CD4-positive, alpha-beta T cell treated with Interferon gamma for 1 hour (primary cell): ENCODE data around the gene LRRC75B.
A peak's percentile ranks its signal among the peaks of the same experiment; 100 is the strongest.
"Not testable (repeated sequence)": the region's sequence is repeated elsewhere in the genome, so short reads cannot be mapped to it uniquely, and the experiment has no call there.

Experiments
- DNase-seq: peaks from one replicate; pipeline ENCODE4 v3.0.0-alpha.2; 2020

Gene LRRC75B

GRCh38 chr22:24602105-24602749, 9.4 kb upstream of the LRRC75B start:
- not testable (repeated sequence) for DNase-seq

GRCh38 chr22:24601217-24602104, 8.6 kb upstream of the LRRC75B start:
- DNase-seq, result peak; percentile 40

DNA sequence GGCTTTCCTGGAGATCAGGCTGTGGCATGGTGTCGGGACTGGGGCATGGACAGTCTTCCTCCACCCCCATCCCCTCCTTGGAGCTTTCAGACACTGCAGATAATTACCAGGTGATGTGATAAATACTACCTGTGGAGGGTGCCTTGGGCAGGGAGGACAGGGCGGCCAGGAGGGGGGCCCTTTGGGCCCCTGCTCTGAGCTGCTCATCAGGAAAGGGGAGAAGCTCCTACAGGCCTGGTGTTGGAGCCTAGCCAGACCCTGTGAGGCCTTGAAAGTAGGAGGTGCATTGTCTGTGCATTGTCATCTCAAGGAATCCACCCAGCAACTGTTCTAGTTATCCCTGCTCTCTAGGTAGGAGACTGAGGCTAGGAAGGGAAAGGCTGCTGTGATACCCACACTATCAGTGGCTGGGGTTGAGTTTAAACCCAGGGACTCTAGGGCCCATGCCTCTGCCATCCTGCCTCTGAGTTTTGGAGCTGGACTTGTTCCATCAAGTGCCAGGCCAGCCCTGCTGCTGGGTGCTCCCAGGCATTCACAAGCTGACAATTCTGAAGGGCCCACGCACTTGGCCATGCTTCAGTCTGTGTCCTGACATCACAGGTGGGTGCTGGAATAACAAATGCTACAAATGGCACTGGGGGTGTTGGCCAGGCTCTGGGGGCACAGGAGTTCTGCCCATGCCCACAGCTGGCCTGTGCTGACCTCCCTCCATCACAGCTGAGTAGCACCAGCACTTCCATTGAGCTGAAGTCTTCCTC, 7.3 kb upstream of the LRRC75B start:
- not testable (repeated sequence) for DNase-seq

- no peak for DNase-seq
These were observed 6.6 kb upstream of the LRRC75B start for GRCh38 chr22:24599514-24599913.

DNA sequence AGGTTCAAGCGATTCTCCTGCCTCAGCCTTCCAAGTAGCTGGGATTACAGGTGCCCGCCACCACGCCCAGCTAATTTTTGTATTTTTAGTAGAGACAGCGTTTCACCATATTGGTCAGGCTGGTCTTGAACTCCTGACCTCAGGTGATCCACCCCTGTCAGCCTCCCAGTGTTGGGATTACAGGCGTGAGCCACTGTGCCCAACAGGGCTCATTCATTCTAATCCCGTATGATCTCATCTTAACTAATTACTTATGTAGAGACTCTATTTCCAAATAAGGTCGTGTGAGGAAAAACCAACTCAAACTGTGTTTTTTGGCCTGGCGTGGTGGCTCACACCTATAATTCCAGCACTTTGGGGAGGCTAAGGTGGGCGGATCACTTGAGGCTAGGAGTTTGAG, 4.2 kb upstream of the LRRC75B start:
- DNase-seq, result not testable (repeated sequence)

DNA sequence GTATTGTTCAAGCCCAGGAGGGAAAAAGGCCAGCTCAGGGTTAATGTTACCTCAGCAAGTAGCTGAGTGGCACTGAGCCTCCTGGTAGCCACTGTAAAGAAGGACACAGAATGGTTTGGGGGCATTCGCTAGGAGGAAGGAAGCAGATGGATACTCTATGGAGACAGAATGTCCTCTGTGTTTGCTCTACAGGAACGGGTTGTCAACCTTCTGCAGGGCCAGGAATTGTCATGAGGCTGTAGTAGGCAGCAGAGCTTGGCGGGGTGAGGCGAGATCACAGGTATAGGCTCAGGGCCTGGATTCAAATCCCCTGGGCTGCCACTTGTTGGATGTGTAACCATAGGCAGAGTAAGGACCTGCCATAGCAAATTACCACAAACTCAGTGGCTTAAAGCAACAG, 3.0 kb upstream of the LRRC75B start:
- no peak for DNase-seq

- no peak for DNase-seq
These were observed 2.4 kb upstream of the LRRC75B start for GRCh38 chr22:24595228-24595627.

DNA sequence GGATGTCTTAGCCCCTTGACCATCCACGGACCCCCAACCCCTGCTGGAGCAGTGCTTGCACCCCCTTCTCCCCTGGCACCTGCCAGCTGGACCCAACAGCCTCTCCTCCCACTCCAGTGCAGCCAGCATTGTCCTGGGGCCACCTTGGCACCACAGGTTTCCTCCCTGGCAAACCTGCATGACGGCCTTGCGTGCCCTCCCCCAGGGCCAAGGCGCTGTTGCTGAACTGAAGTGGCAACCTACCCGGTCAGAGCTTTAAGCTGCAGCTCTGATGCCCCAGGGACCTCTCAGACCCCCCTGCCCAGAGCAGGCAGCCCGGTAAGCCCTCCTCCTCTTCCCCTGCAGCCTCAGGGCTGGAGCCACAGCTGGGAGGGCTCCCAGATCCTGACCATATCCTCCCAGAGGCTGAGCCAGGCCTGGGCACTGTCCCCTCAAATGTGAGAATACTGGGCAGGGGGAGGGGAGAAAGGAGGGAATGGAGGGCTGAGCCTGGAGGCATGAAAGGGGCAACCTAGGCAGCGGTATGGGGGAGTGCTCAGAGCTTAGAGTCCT, 1.8 kb upstream of the LRRC75B start:
- DNase-seq, result no peak

- DNase-seq, result no peak
These were observed 1.1 kb upstream of the LRRC75B start for GRCh38 chr22:24593836-24594568.

DNA sequence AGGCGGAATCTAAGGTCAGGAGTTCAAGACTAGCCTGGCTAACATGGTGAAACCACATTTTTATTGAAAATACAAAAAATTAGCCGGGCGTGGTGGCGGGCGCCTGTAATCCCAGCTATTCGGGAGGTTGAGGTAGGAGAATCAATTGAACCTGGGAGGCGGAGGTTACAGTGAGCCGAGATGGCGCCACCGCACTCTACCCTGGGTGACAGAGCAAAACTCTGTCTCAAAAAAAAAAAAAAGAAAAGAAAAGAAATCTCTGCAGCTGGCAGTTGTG, 624 bp upstream of the LRRC75B start:
- DNase-seq, result not testable (repeated sequence)

DNA sequence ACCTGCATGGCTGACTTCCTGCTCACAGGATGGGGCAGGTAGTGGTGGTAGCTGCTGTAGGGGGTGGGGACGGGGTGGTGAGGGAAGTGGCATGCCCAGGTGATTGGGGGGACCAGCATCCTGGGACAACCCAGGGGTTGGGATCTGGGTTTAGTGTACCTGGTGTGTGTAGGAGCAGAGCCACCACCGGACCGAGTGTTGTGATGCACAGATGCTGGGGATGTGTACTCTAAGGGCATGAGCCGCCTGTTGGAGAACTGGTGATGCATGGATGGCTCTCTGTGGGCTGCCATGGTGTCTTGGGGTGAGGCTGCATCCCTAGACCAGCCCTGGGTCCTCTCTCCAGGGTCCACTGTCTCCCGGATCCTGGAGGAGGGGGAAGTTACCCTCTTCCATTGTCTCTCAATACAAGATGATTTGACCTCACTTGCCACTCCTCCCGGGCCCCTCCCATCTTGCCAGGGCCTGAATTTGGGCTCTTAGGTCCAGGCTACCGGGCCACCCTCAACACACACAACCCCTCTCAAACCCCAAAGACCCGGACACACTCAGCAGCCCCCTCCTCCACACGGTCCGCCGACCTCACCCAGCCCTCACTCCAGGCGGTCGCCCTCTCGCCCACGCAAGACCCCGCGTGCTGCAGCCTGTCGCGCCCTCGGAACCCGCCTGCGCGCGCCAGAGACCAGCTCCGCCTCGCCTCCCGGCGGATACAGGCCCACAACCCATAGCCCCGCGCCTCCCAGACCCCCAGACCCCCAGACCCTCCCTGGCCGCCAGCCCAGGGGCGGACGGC, 619 bp downstream of the LRRC75B start:
- no peak for DNase-seq

GRCh38 chr22:24591286-24591830, 1.5 kb downstream of the LRRC75B start:
- no peak for DNase-seq

DNA sequence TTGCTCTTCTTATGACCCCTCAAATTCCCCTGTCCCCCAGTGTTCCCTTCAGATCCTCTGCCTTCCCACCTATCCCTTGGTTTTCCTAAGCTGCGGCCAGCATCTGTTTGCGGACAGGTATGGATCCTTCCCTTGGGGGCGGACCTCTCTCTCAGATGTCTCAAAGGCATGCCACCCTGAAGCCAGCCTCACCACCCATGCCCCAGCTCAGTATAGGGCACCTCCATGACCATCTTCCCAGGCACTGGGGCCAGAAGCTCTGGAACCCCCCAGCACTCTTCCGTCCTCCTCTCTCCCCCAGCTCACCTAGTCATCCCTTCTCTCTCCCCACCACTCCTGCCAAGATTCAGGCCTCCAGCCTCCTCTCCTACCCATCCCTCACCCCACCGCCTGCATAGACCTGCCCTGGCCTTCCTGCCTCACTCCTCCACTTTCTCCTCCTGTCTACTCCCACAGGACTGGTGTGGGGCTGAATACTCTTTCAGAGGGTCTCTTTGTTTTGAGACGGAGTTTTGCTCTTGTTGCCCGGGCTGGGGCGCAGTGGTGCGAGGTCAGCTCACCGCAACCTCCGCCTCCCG, 2.2 kb downstream of the LRRC75B start:
- DNase-seq, result no peak

DNA sequence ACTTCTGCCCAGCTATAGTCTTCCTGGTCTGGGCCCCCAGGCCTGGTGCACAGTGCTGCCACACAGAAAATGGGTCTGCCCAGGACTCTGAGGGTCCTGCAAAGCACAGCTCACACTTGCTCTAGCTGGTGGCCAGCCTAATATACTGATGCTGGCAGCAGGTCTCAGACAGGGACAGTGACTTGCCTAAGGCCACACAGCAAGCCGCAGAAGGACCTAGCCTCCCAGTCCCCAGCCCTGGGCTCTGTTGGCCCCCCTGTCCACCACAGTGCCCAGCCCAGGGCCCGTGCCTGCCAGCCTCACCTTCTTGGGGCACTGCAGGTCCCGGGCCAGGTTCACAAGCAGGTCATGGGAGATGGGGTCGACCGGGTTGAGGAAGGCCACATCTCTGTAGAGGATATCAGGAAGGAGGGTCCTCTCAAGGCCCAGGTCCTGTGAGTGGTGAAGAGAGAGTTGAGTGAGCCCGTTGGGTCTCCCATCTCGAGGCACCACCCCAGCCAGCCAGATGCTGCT, 3.3 kb downstream of the LRRC75B start:
- DNase-seq, result no peak

- no peak for DNase-seq
These were observed 4.0 kb downstream of the LRRC75B start for GRCh38 chr22:24588757-24589481.

- no peak for DNase-seq
These were observed 4.5 kb downstream of the LRRC75B start for GRCh38 chr22:24588381-24588756.

DNA sequence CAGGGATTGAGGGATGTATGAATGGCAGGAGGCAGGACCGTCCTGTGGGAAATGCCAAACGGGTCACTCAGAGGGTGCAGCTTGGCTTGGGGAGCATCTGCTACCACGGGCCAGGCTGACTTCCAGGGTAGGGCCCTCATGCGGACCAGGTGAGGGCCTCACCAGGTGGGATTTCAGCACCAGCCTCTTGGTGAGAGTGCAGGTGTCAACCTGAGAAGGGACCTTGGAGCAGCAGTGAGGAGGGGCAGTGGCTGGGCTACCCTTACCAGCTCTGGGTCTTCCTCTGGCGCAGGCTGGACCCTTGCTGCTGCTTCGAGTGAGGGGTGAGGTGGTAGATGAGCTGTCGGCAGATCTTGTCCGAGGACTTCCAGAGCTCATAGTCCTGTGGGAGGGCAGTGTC, 4.9 kb downstream of the LRRC75B start:
- DNase-seq, result no peak

- DNase-seq, result no peak
These were observed 5.6 kb downstream of the LRRC75B start for GRCh38 chr22:24587251-24587650.

DNA sequence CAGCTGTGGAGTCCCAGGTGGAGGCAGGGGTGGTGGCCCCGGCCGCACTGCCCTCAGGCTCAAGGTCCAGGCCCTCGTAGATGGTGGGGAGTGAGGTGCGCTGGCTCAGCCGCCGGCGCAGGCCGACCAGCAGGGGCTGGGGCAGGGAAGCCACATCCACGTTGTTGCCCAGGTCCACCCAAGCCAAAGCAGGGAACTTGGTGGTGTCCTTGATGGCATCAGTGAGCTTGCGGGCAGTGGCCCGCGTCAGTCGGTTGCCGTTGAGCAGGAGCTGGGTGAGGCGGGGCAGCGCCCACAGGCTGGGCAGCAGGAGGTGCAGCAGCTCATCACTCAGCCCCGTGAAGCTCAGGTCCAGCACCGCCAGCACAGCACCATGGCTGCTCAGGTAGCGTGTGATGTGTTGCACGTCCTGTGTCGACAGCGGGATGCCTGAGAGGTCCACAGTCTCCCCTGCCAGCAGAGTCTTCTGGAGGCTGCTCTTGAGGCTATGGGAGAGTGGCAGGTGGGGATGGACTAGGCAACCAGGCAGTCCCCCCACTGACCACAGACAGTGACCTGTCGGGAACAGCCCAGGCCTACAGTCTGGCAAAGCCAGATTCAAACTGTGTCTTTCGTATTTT, 6.8 kb downstream of the LRRC75B start:
- DNase-seq, result no peak

DNA sequence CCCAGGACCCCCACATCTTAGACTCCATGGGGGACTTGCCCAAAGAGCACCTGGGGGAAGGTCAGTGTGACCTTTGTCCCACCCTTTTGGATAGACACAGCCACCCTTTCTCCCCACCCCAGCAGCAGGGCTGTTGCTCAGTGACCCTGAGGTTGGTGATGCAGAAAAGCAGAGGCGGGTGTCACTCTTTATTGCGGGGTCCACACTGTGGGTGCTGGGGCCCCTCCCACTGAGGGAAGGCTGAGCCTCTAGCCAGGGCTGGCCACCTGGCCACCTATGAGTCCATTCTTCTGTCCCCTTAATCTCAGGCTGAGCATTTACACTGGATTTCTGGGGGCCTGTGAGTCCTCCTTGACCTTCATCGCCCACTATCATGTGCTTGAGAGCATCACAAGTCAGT, 7.4 kb downstream of the LRRC75B start:
- no peak for DNase-seq
